GM04504 (cell line): Measurements from ENCODE around the gene BICDL1.
"Not testable (repeated sequence)": the region's sequence is repeated elsewhere in the genome, so short reads cannot be mapped to it uniquely, and the experiment has no call there.

Experiments used
- DNase-seq: peaks from one replicate; pipeline ENCODE4 v3.0.0-alpha.2; 2012; ENCODE audit warnings: low read depth

Gene BICDL1

DNA sequence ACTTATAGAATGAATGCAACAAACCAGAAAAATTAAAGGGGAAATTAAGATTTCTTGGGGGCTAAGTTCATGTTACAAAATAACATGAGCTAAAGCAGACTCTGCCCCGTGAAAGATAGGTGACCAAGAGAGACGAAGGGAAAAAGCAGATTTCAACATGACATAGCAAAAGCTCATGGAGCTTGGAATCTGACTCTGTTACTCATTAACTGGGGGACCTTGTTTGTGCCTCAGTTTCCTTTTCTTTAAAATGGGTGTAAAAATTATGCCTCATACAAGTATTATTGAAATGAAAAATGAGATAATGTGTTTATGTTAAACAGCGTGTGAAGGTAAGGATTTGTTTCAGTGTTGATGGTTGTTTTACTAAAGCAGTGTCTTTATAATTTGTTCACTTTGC lies 11.5 kb downstream of the BICDL1 start:
- no peak for DNase-seq

DNA sequence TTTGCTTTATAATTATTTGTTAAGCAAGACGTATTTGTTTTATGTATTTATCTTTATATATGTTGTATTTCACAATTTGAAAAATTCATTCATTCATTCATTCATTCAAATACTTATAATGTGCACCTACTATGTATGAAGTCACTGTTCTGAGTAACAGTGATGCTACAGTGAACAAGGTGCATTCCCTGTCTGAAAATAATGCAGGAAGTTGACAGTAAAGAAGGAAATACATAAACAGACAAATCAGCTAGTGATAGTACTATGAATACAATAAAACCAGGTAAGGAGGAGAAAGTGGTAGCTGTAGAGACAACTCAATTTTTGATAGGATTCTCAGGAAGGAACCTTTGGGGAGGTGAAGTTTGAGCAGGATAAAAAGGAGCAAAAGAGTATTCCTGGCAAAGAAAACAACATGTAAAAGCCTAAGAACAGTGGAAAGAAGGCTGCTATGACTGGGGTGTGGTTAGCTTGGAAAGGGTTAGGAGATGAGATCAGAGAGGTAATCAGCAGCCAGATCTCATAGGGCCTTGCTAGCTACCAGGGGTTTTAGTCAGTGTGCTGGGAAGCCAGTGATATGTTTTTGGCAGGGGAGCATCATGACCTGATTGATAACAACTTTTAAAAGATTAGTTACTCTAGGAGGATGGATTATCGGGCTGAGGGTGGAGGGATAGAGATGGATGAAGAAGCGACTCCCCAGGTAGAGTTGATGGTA lies 17.4 kb downstream of the BICDL1 start:
- no peak for DNase-seq

GRCh38 chr12:120007272-120007671 lies 18.2 kb downstream of the BICDL1 start:
- DNase-seq = no peak

GRCh38 chr12:120010661-120011230 lies 21.7 kb downstream of the BICDL1 start:
- DNase-seq = no peak

- no peak for DNase-seq
Observed at GRCh38 chr12:120012067-120012621, 23.1 kb downstream of the BICDL1 start.

DNA sequence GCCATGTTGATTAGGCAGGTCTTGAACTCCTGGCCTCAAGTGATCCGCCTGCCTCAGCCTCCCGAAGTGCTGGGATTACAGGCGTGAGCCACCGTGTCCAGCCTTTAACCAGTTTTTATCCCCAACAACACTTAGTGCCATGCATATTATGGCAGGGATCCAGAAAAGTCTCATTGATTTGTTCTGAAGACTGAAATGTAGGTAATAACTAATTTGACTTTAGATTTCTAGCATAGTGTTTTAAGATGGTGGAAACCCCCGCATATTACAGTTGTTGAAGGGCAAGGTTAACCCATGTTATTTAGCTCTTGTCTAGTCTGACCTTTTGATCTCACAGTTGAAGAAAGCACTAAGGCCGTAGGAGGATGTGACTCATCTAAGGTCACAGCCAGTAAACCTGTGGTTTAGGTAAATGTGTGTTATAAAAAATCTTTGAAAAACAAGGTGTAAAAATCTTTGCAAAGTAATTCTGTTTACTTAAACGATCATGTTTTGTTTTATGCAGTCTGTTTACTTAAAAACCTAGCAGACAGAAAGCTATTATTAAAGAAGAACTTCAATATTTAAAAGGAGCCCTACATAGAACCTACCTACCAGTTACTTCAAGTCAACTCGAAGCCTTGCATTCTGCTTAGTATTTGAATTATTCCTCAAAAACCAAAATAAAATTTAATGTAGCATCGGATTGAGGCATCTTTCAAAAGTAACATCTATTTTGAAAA lies 24.8 kb downstream of the BICDL1 start:
- DNase-seq = no peak

DNA sequence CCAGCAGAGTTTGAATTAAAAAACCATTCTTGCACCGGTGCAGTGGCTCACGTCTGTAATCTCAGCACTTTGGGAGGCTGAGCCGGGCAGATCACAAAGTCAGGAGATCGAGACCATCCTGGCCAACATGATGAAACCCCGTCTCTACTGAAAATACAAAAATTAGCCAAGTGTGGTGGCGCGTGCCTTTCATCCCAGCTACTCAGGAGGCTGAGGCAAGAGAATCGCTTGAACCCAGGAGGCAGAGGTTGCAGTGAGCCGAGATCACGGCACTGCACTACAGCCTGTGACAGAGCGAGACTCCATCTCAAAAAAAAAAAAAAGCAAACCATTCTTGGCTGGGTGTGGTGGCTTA lies 25.3 kb downstream of the BICDL1 start:
- not testable (repeated sequence) for DNase-seq

- DNase-seq = no peak
Observed at GRCh38 chr12:120015313-120015712, 26.3 kb downstream of the BICDL1 start.

GRCh38 chr12:120016199-120016598 lies 27.2 kb downstream of the BICDL1 start:
- DNase-seq = not testable (repeated sequence)

DNA sequence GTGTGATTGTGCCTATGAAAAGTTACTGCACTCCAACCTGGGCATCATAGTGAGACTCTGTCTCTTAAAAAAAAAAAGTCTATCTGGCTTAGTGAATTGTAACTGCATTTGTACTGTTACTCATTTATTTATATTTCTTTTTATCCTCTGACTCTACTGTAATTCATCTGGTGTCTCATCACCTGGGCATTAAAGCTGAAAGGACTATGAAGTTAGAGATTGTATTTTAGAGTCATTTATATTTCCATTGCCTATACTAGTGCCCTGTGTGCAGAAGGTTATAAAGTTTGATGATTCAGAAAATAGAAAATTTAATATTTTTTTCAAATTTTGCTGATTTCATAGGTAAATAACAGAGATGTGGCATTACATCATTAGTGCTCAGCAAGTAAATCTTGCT lies 30.2 kb downstream of the BICDL1 start:
- no peak for DNase-seq

GRCh38 chr12:120019938-120020337 lies 30.9 kb downstream of the BICDL1 start:
- no peak for DNase-seq

DNA sequence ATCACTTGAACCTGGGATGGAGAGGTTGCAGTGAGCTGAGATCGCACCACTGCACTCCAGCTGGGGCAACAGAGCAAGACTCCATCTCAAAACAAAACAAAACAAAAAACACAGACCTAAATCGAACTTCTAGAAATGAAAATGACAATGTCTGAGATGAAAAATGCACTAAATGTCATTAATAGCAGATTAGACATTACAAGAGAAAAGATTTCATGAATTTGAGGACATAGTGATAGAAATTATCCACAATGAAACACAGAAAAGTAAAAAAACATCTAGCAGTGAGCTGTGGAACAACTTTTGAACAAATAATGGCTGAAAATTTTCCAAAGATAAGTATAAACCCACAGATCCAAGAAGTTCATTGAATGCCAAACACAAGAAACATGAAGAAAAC lies 35.2 kb downstream of the BICDL1 start:
- no peak for DNase-seq

- no peak for DNase-seq
Observed at GRCh38 chr12:120025640-120026039, 36.6 kb downstream of the BICDL1 start.

- DNase-seq = no peak
Observed at GRCh38 chr12:120032242-120032641, 43.2 kb downstream of the BICDL1 start.

DNA sequence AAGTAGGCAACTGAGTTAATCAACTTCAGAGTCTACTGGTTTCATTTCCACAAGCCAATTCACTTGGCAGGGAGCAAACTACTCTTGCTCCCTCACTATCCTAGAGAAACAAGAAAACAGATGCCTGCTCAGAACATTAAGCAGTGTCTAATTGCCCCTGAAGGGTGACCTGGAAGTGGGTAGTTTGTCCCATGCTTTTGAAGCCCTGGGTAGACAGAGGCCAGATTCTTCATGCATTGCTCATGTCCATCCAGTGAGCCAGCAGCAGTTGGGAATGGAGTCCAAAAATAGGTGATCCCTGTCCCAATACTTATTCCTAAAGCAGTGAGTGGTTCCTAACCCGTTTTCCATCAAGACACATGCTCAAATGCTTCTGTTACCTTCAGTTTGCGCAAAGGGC lies 48.8 kb downstream of the BICDL1 start:
- DNase-seq = no peak

DNA sequence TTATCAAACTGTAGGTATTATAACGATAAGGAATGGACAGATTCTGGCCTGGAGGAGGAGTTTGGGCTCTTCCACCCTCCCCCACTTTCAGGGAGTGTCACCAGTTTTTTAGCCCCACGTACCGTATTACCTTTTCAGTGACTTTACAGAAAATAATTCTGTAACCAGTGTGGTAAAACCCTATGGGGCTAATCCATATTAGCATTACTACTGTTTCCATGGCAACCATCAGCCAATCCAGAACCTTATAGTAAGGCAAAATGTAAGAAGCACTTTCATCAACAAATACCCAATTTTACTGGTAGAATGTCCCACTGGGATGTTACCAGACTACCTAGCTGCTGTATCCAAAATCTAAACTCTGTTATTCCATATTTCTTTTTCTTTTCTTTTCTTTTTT lies 50.7 kb downstream of the BICDL1 start:
- DNase-seq = no peak

GRCh38 chr12:120041386-120042231 lies 52.6 kb downstream of the BICDL1 start:
- DNase-seq = no peak

GRCh38 chr12:120045367-120045766 lies 56.3 kb downstream of the BICDL1 start:
- not testable (repeated sequence) for DNase-seq

- no peak for DNase-seq
Observed at GRCh38 chr12:120047072-120047471, 58.0 kb downstream of the BICDL1 start.

DNA sequence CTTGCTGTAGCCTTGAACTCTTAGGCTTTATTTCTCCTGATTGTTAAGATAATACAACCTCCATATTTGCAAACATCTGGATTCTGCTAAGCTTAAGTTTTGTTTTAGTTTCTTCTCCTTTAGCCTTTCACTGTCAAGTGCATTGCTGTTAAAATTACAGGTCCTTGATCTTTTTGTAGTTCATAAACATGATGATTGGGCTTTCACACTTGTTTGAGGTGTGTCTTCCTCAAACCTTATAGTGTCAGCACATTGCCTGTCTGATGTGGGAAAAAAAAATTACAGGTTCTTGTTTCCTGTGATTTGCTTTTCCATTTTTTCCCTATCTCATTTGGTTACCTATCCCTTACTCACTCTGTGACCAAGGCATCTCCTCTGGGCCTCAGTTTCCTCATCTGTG lies 59.2 kb downstream of the BICDL1 start:
- DNase-seq = no peak

DNA sequence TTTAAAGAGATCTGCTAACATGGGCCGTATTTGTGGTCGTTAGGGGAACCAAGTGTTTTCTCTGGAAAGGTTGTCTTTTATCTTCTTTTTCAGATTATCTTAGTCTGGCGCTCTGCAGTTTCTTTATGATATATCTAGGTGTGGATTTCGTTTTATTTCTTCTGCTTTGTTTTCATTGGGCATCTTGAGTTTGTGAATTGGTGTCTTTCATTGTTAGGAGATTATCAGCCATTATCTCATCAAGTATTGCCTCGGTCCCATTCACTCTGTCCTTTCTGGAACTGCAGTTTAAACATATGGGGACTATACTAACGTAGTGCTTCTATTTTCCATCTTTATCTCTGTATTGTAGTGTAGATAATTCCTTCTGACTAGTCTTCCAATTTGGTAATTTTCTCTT lies 60.4 kb downstream of the BICDL1 start:
- no peak for DNase-seq

DNA sequence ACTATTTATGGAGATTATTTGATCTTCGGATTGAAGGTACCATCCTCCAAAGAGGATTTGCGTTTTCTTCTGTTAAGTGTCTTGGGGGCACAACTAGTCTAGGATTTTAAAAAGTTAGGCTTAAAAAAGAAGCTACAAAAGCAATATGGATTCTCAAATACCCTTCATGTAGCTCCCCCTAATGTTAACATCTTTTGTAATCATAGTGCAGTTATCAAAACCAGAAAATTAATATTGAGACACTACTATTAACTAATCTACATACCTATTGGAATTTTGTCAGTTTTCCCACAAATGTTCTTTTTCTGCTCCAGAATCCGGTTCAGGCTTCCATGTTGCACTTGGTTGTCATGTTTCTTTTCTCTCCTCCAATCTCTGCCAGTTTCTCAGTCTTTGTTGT lies 62.5 kb downstream of the BICDL1 start:
- DNase-seq = no peak
